ENCODE data around the gene NDC1. TPM values are rescaled to one million over a fixed set of nuclear protein-coding genes. Genes with fewer than 3 reads are reported as not detected.

NDC1 gene
- total RNA-seq, 1 donor from 2014 or later: 94.3 TPM

GRCh38 chr1:53737648-53738204, 100.4 kb downstream of the NDC1 start:
- Histone ChIP-seq H3K79me2 (ENCODE audit: low read depth) (no peaks in the 10 kb centered on the region), H3K9ac (no peak overlapping the region), H3K36me3 (no peaks in the 10 kb centered on the region), H3F3A (ENCODE audit: low read depth) (peaks cover 22% of the 10 kb centered on the region), H3K4me3 (peak overlapping the region; percentile 50), H3K4me2 (peak overlapping the region; percentile 86), H3K4me1 (peaks cover 18% of the 10 kb centered on the region), H4K20me1 (ENCODE audit: low read depth) (peaks cover 23% of the 10 kb centered on the region), H3K9me3 (ENCODE audit: low read depth) (no peaks in the 10 kb centered on the region), H2AFZ (replicated peaks) (peak overlapping the region; percentile 58), H3K27me3 (peaks cover 99% of the 10 kb centered on the region), H3K27ac (no peak overlapping the region)
- Mint-ChIP-seq H3K4me3 (peak overlapping the region; percentile 77), H3K4me1 (peaks cover 16% of the 10 kb centered on the region), H3K36me3 (no peaks in the 10 kb centered on the region), H3K27ac (no peak overlapping the region), H3K27me3 (ENCODE audit: insufficient read depth, low read depth) (peaks cover 51% of the 10 kb centered on the region), H3K9me3 (peaks cover 1% of the 10 kb centered on the region)
- DNase-seq (ENCODE audit: low spot score): peak; percentile 55
- no peak for TF ChIP-seq EZH2 (IDR thresholded peaks at IDR 0.05)
- TF ChIP-seq CTCF (IDR thresholded peaks at IDR 0.05): no peak
- TF ChIP-seq EZH2phosphoT487 (IDR thresholded peaks at IDR 0.05): peak; percentile 80

GRCh38 chr1:53736290-53736689, 101.8 kb downstream of the NDC1 start:
- Mint-ChIP-seq H3K36me3 (no peaks in the 10 kb centered on the region), H3K4me1 (peaks cover 16% of the 10 kb centered on the region), H3K27ac (no peak overlapping the region), H3K9me3 (no peaks in the 10 kb centered on the region), H3K4me3 (no peak overlapping the region), H3K27me3 (ENCODE audit: insufficient read depth, low read depth) (peaks cover 49% of the 10 kb centered on the region)
- Histone ChIP-seq H3K9ac (no peak overlapping the region), H3K4me2 (no peak overlapping the region), H3K36me3 (no peaks in the 10 kb centered on the region), H4K20me1 (ENCODE audit: low read depth) (peaks cover 23% of the 10 kb centered on the region), H3K9me3 (ENCODE audit: low read depth) (no peaks in the 10 kb centered on the region), H3K79me2 (ENCODE audit: low read depth) (no peaks in the 10 kb centered on the region), H3K27ac (no peak overlapping the region), H3K27me3 (peaks cover 95% of the 10 kb centered on the region), H3F3A (ENCODE audit: low read depth) (peaks cover 22% of the 10 kb centered on the region), H3K4me1 (peaks cover 18% of the 10 kb centered on the region), H3K4me3 (no peak overlapping the region), H2AFZ (replicated peaks) (no peak overlapping the region)
- DNase-seq (ENCODE audit: low spot score): no peak
- TF ChIP-seq EZH2phosphoT487 (IDR thresholded peaks at IDR 0.05) (no peak), CTCF (IDR thresholded peaks at IDR 0.05) (no peak), EZH2 (IDR thresholded peaks at IDR 0.05) (no peak)

- Mint-ChIP-seq H3K9me3 (no peaks in the 10 kb centered on the region), H3K27me3 (ENCODE audit: insufficient read depth, low read depth) (peaks cover 45% of the 10 kb centered on the region), H3K27ac (no peak overlapping the region), H3K36me3 (no peaks in the 10 kb centered on the region), H3K4me3 (no peak overlapping the region), H3K4me1 (peaks cover 16% of the 10 kb centered on the region)
- Histone ChIP-seq H3K4me2 (no peak overlapping the region), H4K20me1 (ENCODE audit: low read depth) (peaks cover 23% of the 10 kb centered on the region), H3K4me3 (no peak overlapping the region), H3K27me3 (peaks cover 89% of the 10 kb centered on the region), H3K9me3 (ENCODE audit: low read depth) (no peaks in the 10 kb centered on the region), H3K27ac (no peak overlapping the region), H2AFZ (replicated peaks) (no peak overlapping the region), H3K79me2 (ENCODE audit: low read depth) (no peaks in the 10 kb centered on the region), H3F3A (ENCODE audit: low read depth) (peaks cover 22% of the 10 kb centered on the region), H3K9ac (no peak overlapping the region), H3K4me1 (peaks cover 18% of the 10 kb centered on the region), H3K36me3 (no peaks in the 10 kb centered on the region)
- no peak for DNase-seq (ENCODE audit: low spot score)
- TF ChIP-seq EZH2 (IDR thresholded peaks at IDR 0.05): no peak
- TF ChIP-seq CTCF (IDR thresholded peaks at IDR 0.05): no peak
- no peak for TF ChIP-seq EZH2phosphoT487 (IDR thresholded peaks at IDR 0.05)
Observed at GRCh38 chr1:53735681-53736080, 102.4 kb downstream of the NDC1 start.
